Thoracic aorta (tissue), 2 donors: ENCODE data around the gene PPP1R15B. TPM values are rescaled to one million over a fixed set of nuclear protein-coding genes. Genes with fewer than 3 reads are reported as not detected.

Experiments
- ATAC-seq: fragments of 150-250 bp; one replicate; pipeline ENCODE4 v1.8.0; 2017; ENCODE audit warnings: low read depth; ENCODE audit not compliant: insufficient number of reproducible peaks, low FRiP score
- DNase-seq: peaks from one replicate; pipeline ENCODE4 v3.0.0-alpha.2; 2020; ENCODE audit warnings: low spot score
- H3K27ac ChIP-seq, 2 donors: fragments of 200-600 bp; sonication (generic); 1 replicate in 1 of 2; 2 replicates in 1 of 2; pipeline ENCODE4 v1.5.1; 2016; ENCODE audit warnings: mild to moderate bottlenecking in 2 of 2, moderate library complexity in 2 of 2
- H3K27me3 ChIP-seq: fragments of 200-600 bp; sonication (generic); replicated peaks from 2 replicates; pipeline ENCODE4 v1.6.0; 2016; ENCODE audit warnings: mild to moderate bottlenecking; ENCODE audit not compliant: insufficient read depth
- H3K36me3 ChIP-seq: fragments of 200-600 bp; sonication (generic); one replicate; pipeline ENCODE4 v1.5.1; 2016
- H3K4me1 ChIP-seq, 2 donors: fragments of 200-600 bp; sonication (generic); 1 replicate in 1 of 2; 2 replicates in 1 of 2; pipeline versions ENCODE4 v1.5.1 to v1.6.0; 2016; ENCODE audit warnings: low read depth in 2 of 2, mild to moderate bottlenecking in 1 of 2; ENCODE audit not compliant: control insufficient read depth in 1 of 2
- H3K4me3 ChIP-seq: fragments of 200-600 bp; sonication (generic); 2 replicates; pipeline ENCODE4 v1.5.1; 2016; ENCODE audit warnings: mild to moderate bottlenecking
- H3K9me3 ChIP-seq: fragments of 200-600 bp; sonication (generic); 2 replicates; pipeline ENCODE4 v1.5.1; 2016
- total RNA-seq, 2 donors: library from RNA; depleted of rRNA; stranded (reverse); fragments of >200 nt; gene quantifications; one replicate each; pipeline versions ENCODE4 v1.1.0 to v1.2.3, GENCODE V29; 2016
- TF ChIP-seq, protein P1 (sequence below): fragments of 200-600 bp; sonication (generic); IDR thresholded peaks from one replicate; pipeline ENCODE4 v1.5.1; 2019; ENCODE audit warnings: antibody characterized with exemption

PPP1R15B gene
- total RNA-seq, 2 donors from 2014 or later, result 40.1 to 64.5 TPM

- peaks cover 31 to 32% of the 10 kb centered on the region in 2 donors for H3K4me1 ChIP-seq
- H3K27ac ChIP-seq, result peak overlapping the region; percentile 22 to 100
- no peaks in the 10 kb centered on the region for H3K9me3 ChIP-seq
- TF ChIP-seq, protein P1, sequence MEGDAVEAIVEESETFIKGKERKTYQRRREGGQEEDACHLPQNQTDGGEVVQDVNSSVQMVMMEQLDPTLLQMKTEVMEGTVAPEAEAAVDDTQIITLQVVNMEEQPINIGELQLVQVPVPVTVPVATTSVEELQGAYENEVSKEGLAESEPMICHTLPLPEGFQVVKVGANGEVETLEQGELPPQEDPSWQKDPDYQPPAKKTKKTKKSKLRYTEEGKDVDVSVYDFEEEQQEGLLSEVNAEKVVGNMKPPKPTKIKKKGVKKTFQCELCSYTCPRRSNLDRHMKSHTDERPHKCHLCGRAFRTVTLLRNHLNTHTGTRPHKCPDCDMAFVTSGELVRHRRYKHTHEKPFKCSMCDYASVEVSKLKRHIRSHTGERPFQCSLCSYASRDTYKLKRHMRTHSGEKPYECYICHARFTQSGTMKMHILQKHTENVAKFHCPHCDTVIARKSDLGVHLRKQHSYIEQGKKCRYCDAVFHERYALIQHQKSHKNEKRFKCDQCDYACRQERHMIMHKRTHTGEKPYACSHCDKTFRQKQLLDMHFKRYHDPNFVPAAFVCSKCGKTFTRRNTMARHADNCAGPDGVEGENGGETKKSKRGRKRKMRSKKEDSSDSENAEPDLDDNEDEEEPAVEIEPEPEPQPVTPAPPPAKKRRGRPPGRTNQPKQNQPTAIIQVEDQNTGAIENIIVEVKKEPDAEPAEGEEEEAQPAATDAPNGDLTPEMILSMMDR, result no peak
- DNase-seq (peak; percentile 45), ATAC-seq (no peak)
- H3K4me3 ChIP-seq, result peak overlapping the region; percentile 97
- H3K27me3 ChIP-seq, result no peaks in the 10 kb centered on the region
- H3K36me3 ChIP-seq, result peaks cover 11% of the 10 kb centered on the region
Observed at GRCh38 chr1:204408074-204408507, 3.5 kb downstream of the PPP1R15B start.

- TF ChIP-seq, protein P1, result no peak
- DNase-seq (no peak), ATAC-seq (no peak)
- H3K27me3 ChIP-seq, result no peaks in the 10 kb centered on the region
- peak overlapping the region; percentile 97 for H3K4me3 ChIP-seq
- H3K4me1 ChIP-seq, result peaks cover 30% of the 10 kb centered on the region in 2 donors
- H3K27ac ChIP-seq, result no peak overlapping the region
- H3K9me3 ChIP-seq, result no peaks in the 10 kb centered on the region
- H3K36me3 ChIP-seq, result peaks cover 16% of the 10 kb centered on the region
Observed at GRCh38 chr1:204407295-204407971, 4.2 kb downstream of the PPP1R15B start.

DNA sequence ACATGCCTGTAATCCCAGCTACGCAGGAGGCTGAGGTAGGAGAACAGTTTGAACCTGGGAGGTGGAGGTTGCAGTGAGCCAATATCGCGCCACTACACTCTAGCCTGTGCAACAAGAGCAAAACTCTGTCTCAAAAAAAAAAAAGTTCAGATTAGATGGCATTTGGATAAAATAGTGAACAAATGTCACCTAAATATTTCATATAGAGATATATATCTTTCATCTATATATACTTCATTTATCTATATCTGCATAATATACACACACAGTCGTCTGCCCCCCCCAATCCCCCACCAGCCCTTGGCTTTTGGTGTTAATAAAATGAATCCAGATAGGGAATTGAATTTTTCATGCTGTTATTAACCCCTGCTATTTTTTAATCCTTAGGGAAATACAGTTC lies 5.0 kb downstream of the PPP1R15B start:
- Histone ChIP-seq H3K36me3 (peaks cover 17% of the 10 kb centered on the region), H3K27ac (peak overlapping the region in 1 of 2 donors; percentile 21), H3K4me1 (peaks cover 26 to 27% of the 10 kb centered on the region in 2 donors), H3K27me3 (no peaks in the 10 kb centered on the region), H3K9me3 (no peaks in the 10 kb centered on the region), H3K4me3 (peak overlapping the region; percentile 97)
- TF ChIP-seq, protein P1, result no peak
- ATAC-seq (no peak), DNase-seq (no peak)

GRCh38 chr1:204405988-204406387 lies 5.6 kb downstream of the PPP1R15B start:
- Histone ChIP-seq H3K27ac (peak overlapping the region in 1 of 2 donors; percentile 21), H3K9me3 (no peaks in the 10 kb centered on the region), H3K27me3 (no peaks in the 10 kb centered on the region), H3K36me3 (peaks cover 19% of the 10 kb centered on the region), H3K4me1 (peaks cover 26 to 27% of the 10 kb centered on the region in 2 donors), H3K4me3 (peak overlapping the region; percentile 97)
- no peak for DNase-seq
- ATAC-seq, result no peak
- TF ChIP-seq, protein P1, result no peak

- DNase-seq, result no peak
- Histone ChIP-seq H3K4me3 (no peak overlapping the region), H3K27ac (no peak overlapping the region), H3K36me3 (peaks cover 32% of the 10 kb centered on the region), H3K9me3 (no peaks in the 10 kb centered on the region), H3K27me3 (no peaks in the 10 kb centered on the region), H3K4me1 (peaks cover 26 to 27% of the 10 kb centered on the region in 2 donors)
- TF ChIP-seq, protein P1, result no peak
- ATAC-seq, result no peak
Observed at GRCh38 chr1:204404629-204405028, 7.0 kb downstream of the PPP1R15B start.
